HCT116 (cell line): Measurements from ENCODE around the gene SUMO4. TPM values are rescaled to one million over a fixed set of nuclear protein-coding genes. Genes with fewer than 3 reads are reported as not detected.

ENCODE experiments used
- ATAC-seq: fragments of 200-7000 bp; cut with Tn5 transposase; 2 replicates; pipeline ENCODE4 v1.9.1; 2020; ENCODE audit warnings: mild to moderate bottlenecking, moderate library complexity
- BruUV-seq: library from RNA; stranded (reverse); fragments of 400-500 nt; replicated peaks from 2 replicates; lab custom pipeline; 2021; lab: Mats Ljungman, UMichigan
- CTCF ChIA-PET: fragments of 300-600 bp; sonication (Branson Sonifier 250); formaldehyde crosslinking; loops from one replicate; lab custom pipeline; 2021; ENCODE audit warnings: antibody characterized with exemption; lab: Charles Lee
- POLR2A ChIA-PET: fragments of 300-600, 350-600 bp; sonication (Branson Sonifier 250); formaldehyde crosslinking; loops from one replicate; lab custom pipeline; 2021; ENCODE audit warnings: antibody characterized with exemption; lab: Charles Lee
- RAD21 ChIA-PET, 2 experiments: fragments of 300-600 bp; sonication (Branson Sonifier 250); formaldehyde crosslinking; loops; one replicate each; lab custom pipeline; 2023; ENCODE audit warnings: low total read pairs in 2 of 2; ENCODE audit not compliant: uncharacterized antibody in 2 of 2, unreplicated experiment in 2 of 2, low non-redundant PET in 1 of 2; lab: Charles Lee
- DNase-seq: peaks from one replicate; pipeline ENCODE4 v3.0.0-alpha.2; 2010; ENCODE audit warnings: low read depth, low spot score
- H2AFZ ChIP-seq: fragments of 200-600 bp; shearing (Covaris generic), sonication (generic); 2 replicates; pipeline ENCODE4 v1.6.1; 2017; ENCODE audit warnings: low read depth, mixed run types, mixed read lengths, antibody characterized with exemption, low read length; ENCODE audit not compliant: poor library complexity, severe bottlenecking
- H3K27ac ChIP-seq: 2 replicates; pipeline ENCODE4 v1.5.1; 2012; ENCODE audit warnings: low read depth, low read length
- H3K27me3 ChIP-seq: fragments of 200-600 bp; sonication (generic); 2 replicates; pipeline ENCODE4 v1.6.1; 2016; ENCODE audit warnings: mixed run types, low read length, mixed read lengths; ENCODE audit not compliant: insufficient read depth
- H3K36me3 ChIP-seq, 2 experiments: fragments of 200-500 bp in 1 of 2; fragments of 200-600 bp in 1 of 2; sonication (Bioruptor generic) in 1 of 2; sonication (generic) in 1 of 2; 2 replicates each; pipeline versions ENCODE4 v1.5.1 to v1.6.1; 2014 to 2016; ENCODE audit warnings: low read length in 2 of 2, inconsistent platforms in 1 of 2, mixed read lengths in 1 of 2, mixed run types in 1 of 2; ENCODE audit not compliant: insufficient read depth in 2 of 2, control insufficient read depth in 1 of 2
- H3K4me1 ChIP-seq, 2 experiments: fragments of 200-600 bp in 1 of 2; sonication (generic) in 1 of 2; 2 replicates each; pipeline versions ENCODE4 v1.5.1 to v1.6.1; 2012 to 2017; ENCODE audit warnings: low read length in 2 of 2, inconsistent platforms in 1 of 2, mild to moderate bottlenecking in 1 of 2, mixed read lengths in 1 of 2, mixed run types in 1 of 2, moderate library complexity in 1 of 2; ENCODE audit not compliant: insufficient read depth in 2 of 2, control insufficient read depth in 1 of 2
- H3K4me2 ChIP-seq: fragments of 200-600 bp; sonication (generic); 2 replicates; pipeline ENCODE4 v1.6.1; 2017; ENCODE audit warnings: mixed run types, low read length, mixed read lengths
- H3K4me3 ChIP-seq, 2 experiments: fragments of 200-600 bp in 1 of 2; sonication (generic) in 1 of 2; replicated peaks in 1 of 2; 2 replicates each; pipeline ENCODE4 v1.5.1; 2011 to 2016; ENCODE audit warnings: low read length in 2 of 2, control low read depth in 1 of 2, low read depth in 1 of 2, mild to moderate bottlenecking in 1 of 2, mixed read lengths in 1 of 2, mixed run types in 1 of 2
- H3K79me2 ChIP-seq: fragments of 200-600 bp; sonication (generic); 2 replicates; pipeline ENCODE4 v1.6.1; 2017; ENCODE audit warnings: mild to moderate bottlenecking, mixed run types, low read length, moderate library complexity, mixed read lengths; ENCODE audit not compliant: insufficient read depth
- H3K9ac ChIP-seq: fragments of 200-600 bp; sonication (generic); 2 replicates; pipeline ENCODE4 v1.6.1; 2016; ENCODE audit warnings: low read length, mixed read lengths
- H3K9me2 ChIP-seq: fragments of 200-600 bp; sonication (generic), shearing (Covaris generic); 2 replicates; pipeline ENCODE4 v1.6.1; 2017; ENCODE audit warnings: mixed run types, mild to moderate bottlenecking, moderate library complexity; ENCODE audit not compliant: insufficient read depth
- H3K9me3 ChIP-seq, 2 experiments: fragments of 200-500 bp in 1 of 2; fragments of 200-600 bp in 1 of 2; sonication (Bioruptor generic) in 1 of 2; sonication (generic) in 1 of 2; 2 replicates each; pipeline ENCODE4 v1.6.1; 2014 to 2017; ENCODE audit warnings: low read length in 2 of 2, mixed read lengths in 2 of 2, inconsistent platforms in 1 of 2, low read depth in 1 of 2, mild to moderate bottlenecking in 1 of 2, mixed run types in 1 of 2, moderate library complexity in 1 of 2; ENCODE audit not compliant: control insufficient read depth in 1 of 2, insufficient read depth in 1 of 2
- H4K20me1 ChIP-seq: fragments of 200-600 bp; sonication (generic), shearing (Covaris generic); 2 replicates; pipeline ENCODE4 v1.6.1; 2017; ENCODE audit warnings: mixed run types, mild to moderate bottlenecking, moderate library complexity; ENCODE audit not compliant: insufficient read depth
- CBX3 ChIP-seq: IDR thresholded peaks from 2 replicates; pipeline ENCODE4 v1.6.1; 2012; ENCODE audit warnings: low read depth
- CTCF ChIP-seq, 3 experiments: fragments of 200-600 bp in 1 of 3; sonication (generic) in 1 of 3; IDR thresholded peaks in 2 of 3; conservative IDR thresholded peaks in 1 of 3; 2 replicates each; pipeline ENCODE4 v1.5.1; 2012 to 2017; ENCODE audit warnings: low read depth in 2 of 3, low read length in 2 of 3, antibody characterized with exemption in 1 of 3, borderline replicate concordance in 1 of 3, control low read depth in 1 of 3, mild to moderate bottlenecking in 1 of 3, mixed read lengths in 1 of 3, mixed run types in 1 of 3, moderate library complexity in 1 of 3; ENCODE audit not compliant: insufficient read depth in 1 of 3
- EGR1 ChIP-seq: IDR thresholded peaks from 2 replicates; pipeline ENCODE4 v1.6.1; 2012; ENCODE audit warnings: low read depth
- ELF1 ChIP-seq: IDR thresholded peaks from 2 replicates; pipeline ENCODE4 v1.6.1; 2012; ENCODE audit warnings: low read depth, borderline replicate concordance
- FOSL1 ChIP-seq: IDR thresholded peaks from 2 replicates; pipeline ENCODE4 v1.6.1; 2012; ENCODE audit warnings: low read depth
- JUND ChIP-seq: IDR thresholded peaks from 2 replicates; pipeline ENCODE4 v1.6.1; 2012
- MAX ChIP-seq: IDR thresholded peaks from 2 replicates; pipeline ENCODE4 v1.6.1; 2012
- POLR2A ChIP-seq: IDR thresholded peaks from 2 replicates; pipeline ENCODE4 v1.7.0; 2011; ENCODE audit warnings: borderline replicate concordance; ENCODE audit not compliant: insufficient read depth, insufficient read length; ENCODE audit errors: extremely low read depth
- RAD21 ChIP-seq: IDR thresholded peaks from 2 replicates; pipeline ENCODE4 v1.6.1; 2012; ENCODE audit warnings: low read depth, mild to moderate bottlenecking
- REST ChIP-seq: IDR thresholded peaks from 2 replicates; pipeline ENCODE4 v1.6.1; 2012; ENCODE audit warnings: low read depth
- SIN3A ChIP-seq: IDR thresholded peaks from 2 replicates; pipeline ENCODE4 v1.6.1; 2012; ENCODE audit warnings: low read depth
- SP1 ChIP-seq: IDR thresholded peaks from 2 replicates; pipeline ENCODE4 v1.6.1; 2012; ENCODE audit warnings: low read depth
- SRF ChIP-seq: IDR thresholded peaks from 2 replicates; pipeline ENCODE4 v1.6.1; 2012; ENCODE audit warnings: low read depth
- YY1 ChIP-seq: IDR thresholded peaks from 2 replicates; pipeline ENCODE4 v1.6.1; 2011; ENCODE audit warnings: low read length, low read depth, moderate library complexity, mild to moderate bottlenecking; ENCODE audit not compliant: insufficient replicate concordance; ENCODE audit errors: extremely low read depth
- ZFX ChIP-seq: fragments of 450-650 bp; IDR thresholded peaks from 2 replicates; pipeline ENCODE4 v1.6.1; 2017
- intact Hi-C: fragments of 100-400 bp; cut with micrococcal nuclease; formaldehyde crosslinking; loops from 2 replicates; pipeline ENCODE4 v1.10.0; 2022
- total RNA-seq: library from RNA; stranded (reverse); gene quantifications from one replicate; pipeline ENCODE4 v1.2.1, GENCODE V29; 2021; ENCODE audit not compliant: unreplicated experiment

Gene SUMO4
- total RNA-seq, 1 experiment from 2014 or later, result 1.6 TPM

GRCh38 chr6:149410557-149410956 is 10.5 kb downstream of the SUMO4 start:
- Histone ChIP-seq H3K4me3 (no peak overlapping the region), H4K20me1 (no peaks in the 10 kb centered on the region), H3K36me3 (peaks cover 0 to 8% of the 10 kb centered on the region in 2 experiments; a peak in 3 of 4 replicates), H3K9me2 (no peaks in the 10 kb centered on the region), H3K9ac (no peak overlapping the region), H3K9me3 (no peaks in the 10 kb centered on the region), H3K27me3 (no peaks in the 10 kb centered on the region), H3K79me2 (no peaks in the 10 kb centered on the region), H2AFZ (no peak overlapping the region), H3K4me2 (no peak overlapping the region), H3K4me1 (no peaks in the 10 kb centered on the region), H3K27ac (no peak overlapping the region)
- TF ChIP-seq CBX3 (no peak), CTCF (IDR thresholded peaks at IDR 0.05 in 2 of 3, conservative IDR thresholded peaks at IDR 0.05 in 1 of 3; ENCODE audit: borderline replicate concordance in 1 of 3, insufficient read depth in 1 of 3, low read depth in 2 of 3, low read length in 2 of 3) (no peak), ELF1 (no peak), SRF (no peak), SP1 (no peak), JUND (no peak), POLR2A (no peak), RAD21 (no peak), FOSL1 (no peak), YY1 (no peak), EGR1 (no peak), ZFX (no peak), SIN3A (no peak), MAX (no peak), REST (no peak)
- intact Hi-C loops, result no loop called here
- ChIA-PET RAD21 (no interaction called here), POLR2A (no interaction called here), CTCF (no interaction called here)
- no peak for DNase-seq
- no peak for ATAC-seq
- no TSS peak for BruUV-seq
